A549 (cell line): Measurements from ENCODE around the gene ACTG2. TPM values are rescaled to one million over a fixed set of nuclear protein-coding genes. Genes with fewer than 3 reads are reported as not detected.

Source experiments
- ATAC-seq, 2 experiments: fragments of 200-7000 bp in 1 of 2; fragments of >200 bp in 1 of 2; cut with Nextera tagmentation in 1 of 2; cut with Tn5 transposase in 1 of 2; 3 replicates each; pipeline versions ENCODE4 v1.8.0 to v1.9.1; 2018 to 2020; ENCODE audit warnings: mild to moderate bottlenecking in 1 of 2, moderate library complexity in 1 of 2
- CTCF ChIA-PET: fragments of 300-600 bp; sonication (Branson Sonifier 250); formaldehyde crosslinking; extraction: SDS; loops from one replicate; lab custom pipeline; 2021; ENCODE audit warnings: antibody characterized with exemption, inconsistent platforms; lab: Yijun Ruan, JAX
- POLR2A ChIA-PET: fragments of 350-600 bp; formaldehyde crosslinking; extraction: SDS; loops from one replicate; lab custom pipeline; 2021; ENCODE audit warnings: antibody characterized with exemption, inconsistent platforms; lab: Yijun Ruan, JAX
- DNase-seq, 2 experiments: peaks; one replicate each; pipeline versions ENCODE4 v3.0.0 to v3.0.0-alpha.2; 2011 to 2016; ENCODE audit warnings: low read depth in 1 of 2, low spot score in 1 of 2
- FAIRE-seq: peaks from 2 replicates; lab custom pipeline; 2011; peaks lifted over from hg19 to GRCh38; lab: Jason Lieb, UNC
- H3K27ac ChIP-seq, 2 experiments: fragments of >200 bp; sonication (Bioruptor Twin); formaldehyde crosslinking; 3 replicates each; pipeline ENCODE4 v1.5.1; 2016 to 2017
- H3K4me1 ChIP-seq: fragments of >200 bp; sonication (Bioruptor Twin); formaldehyde crosslinking; 3 replicates; pipeline ENCODE4 v1.6.1; 2016
- H3K4me2 ChIP-seq: fragments of >200 bp; sonication (Bioruptor Twin); formaldehyde crosslinking; 3 replicates; pipeline ENCODE4 v1.6.1; 2016
- H3K4me3 ChIP-seq: fragments of >200 bp; sonication (Bioruptor Twin); formaldehyde crosslinking; 3 replicates; pipeline ENCODE4 v1.5.1; 2016
- H3K9me3 ChIP-seq: fragments of >200 bp; sonication (Bioruptor Twin); formaldehyde crosslinking; 3 replicates; pipeline ENCODE4 v1.6.1; 2016
- CBX2 ChIP-seq: fragments of 200-600 bp; sonication (generic); IDR thresholded peaks from 2 replicates; pipeline ENCODE4 v1.6.1; 2016; ENCODE audit warnings: low read depth, mild to moderate bottlenecking, borderline replicate concordance
- CBX8 ChIP-seq: fragments of 200-600 bp; sonication (generic); IDR thresholded peaks from 2 replicates; pipeline ENCODE4 v1.6.1; 2016
- ESRRA ChIP-seq: fragments of 150-350 bp; IDR thresholded peaks from 2 replicates; pipeline ENCODE4 v1.6.1; 2014; ENCODE audit warnings: mild to moderate bottlenecking, low read length, borderline replicate concordance
- FOSL2 ChIP-seq, 2 experiments: fragments of 450-650 bp in 1 of 2; fragments of >200 bp in 1 of 2; sonication (Bioruptor Twin) in 1 of 2; formaldehyde crosslinking; IDR thresholded peaks; 2 replicates each; pipeline versions ENCODE4 v1.5.0 to v1.6.1; 2016 to 2020; ENCODE audit warnings: mild to moderate bottlenecking in 1 of 2, moderate library complexity in 1 of 2
- GATA3 ChIP-seq: IDR thresholded peaks from 2 replicates; pipeline ENCODE4 v1.6.1; 2012; ENCODE audit warnings: borderline replicate concordance
- HOXB5 ChIP-seq: fragments of 250-450 bp; sonication (Bioruptor Pico); IDR thresholded peaks from 2 replicates; pipeline ENCODE4 v1.5.0; 2020; ENCODE audit warnings: mild to moderate bottlenecking, moderate library complexity
- JUN ChIP-seq, 2 experiments: fragments of >200 bp; sonication (Bioruptor Twin); formaldehyde crosslinking; IDR thresholded peaks; 2 replicates in 1 of 2; 3 replicates in 1 of 2; pipeline ENCODE4 v1.6.1; 2016 to 2017
- PHF8 ChIP-seq: fragments of 200-600 bp; sonication (generic); IDR thresholded peaks from 2 replicates; pipeline ENCODE4 v1.6.1; 2016; ENCODE audit warnings: low read depth, mild to moderate bottlenecking, antibody characterized with exemption, moderate library complexity, borderline replicate concordance
- POLR2AphosphoS2 ChIP-seq: conservative IDR thresholded peaks from 2 replicates; pipeline ENCODE4 v1.6.1; 2012; ENCODE audit warnings: low read length, improper control_type of control experiment, inconsistent platforms
- SMC3 ChIP-seq: fragments of >200 bp; sonication (Bioruptor Twin); formaldehyde crosslinking; IDR thresholded peaks from 3 replicates; pipeline ENCODE4 v1.6.1; 2018; ENCODE audit warnings: inconsistent platforms
- SREBF2 ChIP-seq: fragments of 450-650 bp; IDR thresholded peaks from 2 replicates; pipeline ENCODE4 v1.6.1; 2014; ENCODE audit warnings: mild to moderate bottlenecking, moderate library complexity
- TFCP2L1 ChIP-seq: fragments of 250-450 bp; sonication (Bioruptor Pico); IDR thresholded peaks from 2 replicates; pipeline ENCODE4 v1.5.0; 2021; ENCODE audit warnings: mild to moderate bottlenecking
- ZC3H11A ChIP-seq: fragments of 450-650 bp; IDR thresholded peaks from 2 replicates; pipeline ENCODE4 v1.6.1; 2014; ENCODE audit warnings: antibody characterized with exemption, mild to moderate bottlenecking
- ZNF302 ChIP-seq: fragments of 250-450 bp; sonication (Bioruptor Pico); IDR thresholded peaks from 2 replicates; pipeline ENCODE4 v1.9.0; 2021; ENCODE audit warnings: inconsistent platforms, mild to moderate bottlenecking, moderate library complexity
- polyA plus RNA-seq, 4 experiments: library from polyadenylated mRNA; depleted of rRNA in 3 of 4; stranded (reverse); fragments of >200 nt; fragmentation: RNase III in 1 of 4; extraction: RNeasy Plus Mini Kit Qiagen cat#74134 plus additional on column Dnase treatment in 1 of 4; gene quantifications; 2 replicates in 3 of 4; 3 replicates in 1 of 4; pipeline ENCODE4 v1.2.3, GENCODE V29; 2011 to 2017
- TF ChIP-seq, protein P1 (sequence below): IDR thresholded peaks from 2 replicates; pipeline ENCODE4 v1.6.1; 2012
- TF ChIP-seq, protein P2 (sequence below): IDR thresholded peaks from 2 replicates; pipeline ENCODE4 v1.6.1; 2012
- TF ChIP-seq, protein P3 (sequence below): fragments of 150-350 bp; IDR thresholded peaks from 2 replicates; pipeline ENCODE4 v1.6.1; 2014; ENCODE audit warnings: low read depth, mild to moderate bottlenecking, low read length
- TF ChIP-seq, protein P4 (sequence below): fragments of 250-450 bp; sonication (Bioruptor Pico); IDR thresholded peaks from 2 replicates; pipeline ENCODE4 v1.5.0; 2021; ENCODE audit warnings: mild to moderate bottlenecking, moderate library complexity, borderline replicate concordance
- TF ChIP-seq, protein P5 (sequence below): IDR thresholded peaks from 2 replicates; pipeline ENCODE4 v1.6.1; 2012; ENCODE audit warnings: low read depth, borderline replicate concordance
- TF ChIP-seq, protein P6 (sequence below): fragments of 250-450 bp; sonication (Bioruptor Pico); IDR thresholded peaks from 2 replicates; pipeline ENCODE4 v1.5.0; 2020; ENCODE audit warnings: low read depth, mild to moderate bottlenecking, moderate library complexity

The ACTG2 gene
- polyA plus RNA-seq, 2 of the 4 experiments (the other 2 are of a cell fraction) = 0.04 to 0.26 TPM

DNA sequence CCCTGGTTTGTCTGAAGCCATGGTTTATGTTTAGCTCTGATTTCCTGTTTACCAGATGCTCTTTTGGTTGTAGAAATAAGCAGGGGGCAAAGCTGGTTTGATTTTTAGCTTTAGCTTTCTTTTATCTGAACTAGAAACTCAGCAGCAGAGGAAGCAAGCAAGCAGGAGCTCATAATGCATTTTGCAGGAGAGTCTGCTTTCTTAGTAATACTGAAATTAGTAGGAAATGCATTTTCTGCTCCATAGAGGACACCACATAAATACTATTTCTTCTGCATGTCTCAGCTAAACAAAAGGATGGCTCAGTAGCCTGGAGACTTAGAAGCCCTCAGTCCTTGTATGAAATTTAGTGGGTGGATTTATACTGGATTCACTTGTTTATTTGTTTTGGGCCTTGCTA lies 57.0 kb downstream of the ACTG2 start:
- H3K9me3 ChIP-seq = no peaks in the 10 kb centered on the region
- POLR2A ChIA-PET = no interaction called here
- ATAC-seq = no peak
- H3K27ac ChIP-seq = no peak overlapping the region
- DNase-seq = no peak
- TF ChIP-seq GATA3 (no peak), HOXB5 (CRISPR knock-in tag) (no peak), SREBF2 (no peak), POLR2AphosphoS2 (no peak), PHF8 (no peak), FOSL2 (IDR thresholded peaks at IDR 0.05) (no peak), FOSL2 (CRISPR knock-in tag; IDR thresholded peaks at IDR 0.05) (no peak), ESRRA (no peak), SMC3 (no peak), TFCP2L1 (CRISPR knock-in tag) (no peak), ZNF302 (CRISPR knock-in tag) (no peak), CBX8 (no peak), CBX2 (no peak), ZC3H11A (no peak), JUN (IDR thresholded peaks at IDR 0.05) (no peak)
- TF ChIP-seq, protein P1, sequence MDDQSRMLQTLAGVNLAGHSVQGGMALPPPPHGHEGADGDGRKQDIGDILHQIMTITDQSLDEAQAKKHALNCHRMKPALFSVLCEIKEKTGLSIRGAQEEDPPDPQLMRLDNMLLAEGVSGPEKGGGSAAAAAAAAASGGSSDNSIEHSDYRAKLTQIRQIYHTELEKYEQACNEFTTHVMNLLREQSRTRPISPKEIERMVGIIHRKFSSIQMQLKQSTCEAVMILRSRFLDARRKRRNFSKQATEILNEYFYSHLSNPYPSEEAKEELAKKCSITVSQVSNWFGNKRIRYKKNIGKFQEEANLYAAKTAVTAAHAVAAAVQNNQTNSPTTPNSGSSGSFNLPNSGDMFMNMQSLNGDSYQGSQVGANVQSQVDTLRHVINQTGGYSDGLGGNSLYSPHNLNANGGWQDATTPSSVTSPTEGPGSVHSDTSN = no peak
- TF ChIP-seq, protein P2, sequence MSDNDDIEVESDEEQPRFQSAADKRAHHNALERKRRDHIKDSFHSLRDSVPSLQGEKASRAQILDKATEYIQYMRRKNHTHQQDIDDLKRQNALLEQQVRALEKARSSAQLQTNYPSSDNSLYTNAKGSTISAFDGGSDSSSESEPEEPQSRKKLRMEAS = no peak
- TF ChIP-seq, protein P3, sequence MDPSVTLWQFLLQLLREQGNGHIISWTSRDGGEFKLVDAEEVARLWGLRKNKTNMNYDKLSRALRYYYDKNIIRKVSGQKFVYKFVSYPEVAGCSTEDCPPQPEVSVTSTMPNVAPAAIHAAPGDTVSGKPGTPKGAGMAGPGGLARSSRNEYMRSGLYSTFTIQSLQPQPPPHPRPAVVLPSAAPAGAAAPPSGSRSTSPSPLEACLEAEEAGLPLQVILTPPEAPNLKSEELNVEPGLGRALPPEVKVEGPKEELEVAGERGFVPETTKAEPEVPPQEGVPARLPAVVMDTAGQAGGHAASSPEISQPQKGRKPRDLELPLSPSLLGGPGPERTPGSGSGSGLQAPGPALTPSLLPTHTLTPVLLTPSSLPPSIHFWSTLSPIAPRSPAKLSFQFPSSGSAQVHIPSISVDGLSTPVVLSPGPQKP = no peak
- TF ChIP-seq, protein P4, sequence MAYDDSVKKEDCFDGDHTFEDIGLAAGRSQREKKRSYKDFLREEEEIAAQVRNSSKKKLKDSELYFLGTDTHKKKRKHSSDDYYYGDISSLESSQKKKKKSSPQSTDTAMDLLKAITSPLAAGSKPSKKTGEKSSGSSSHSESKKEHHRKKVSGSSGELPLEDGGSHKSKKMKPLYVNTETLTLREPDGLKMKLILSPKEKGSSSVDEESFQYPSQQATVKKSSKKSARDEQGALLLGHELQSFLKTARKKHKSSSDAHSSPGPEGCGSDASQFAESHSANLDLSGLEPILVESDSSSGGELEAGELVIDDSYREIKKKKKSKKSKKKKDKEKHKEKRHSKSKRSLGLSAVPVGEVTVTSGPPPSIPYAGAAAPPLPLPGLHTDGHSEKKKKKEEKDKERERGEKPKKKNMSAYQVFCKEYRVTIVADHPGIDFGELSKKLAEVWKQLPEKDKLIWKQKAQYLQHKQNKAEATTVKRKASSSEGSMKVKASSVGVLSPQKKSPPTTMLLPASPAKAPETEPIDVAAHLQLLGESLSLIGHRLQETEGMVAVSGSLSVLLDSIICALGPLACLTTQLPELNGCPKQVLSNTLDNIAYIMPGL (CRISPR knock-in tag) = no peak
- TF ChIP-seq, protein P5, sequence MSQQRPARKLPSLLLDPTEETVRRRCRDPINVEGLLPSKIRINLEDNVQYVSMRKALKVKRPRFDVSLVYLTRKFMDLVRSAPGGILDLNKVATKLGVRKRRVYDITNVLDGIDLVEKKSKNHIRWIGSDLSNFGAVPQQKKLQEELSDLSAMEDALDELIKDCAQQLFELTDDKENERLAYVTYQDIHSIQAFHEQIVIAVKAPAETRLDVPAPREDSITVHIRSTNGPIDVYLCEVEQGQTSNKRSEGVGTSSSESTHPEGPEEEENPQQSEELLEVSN = no peak
- TF ChIP-seq, protein P6, sequence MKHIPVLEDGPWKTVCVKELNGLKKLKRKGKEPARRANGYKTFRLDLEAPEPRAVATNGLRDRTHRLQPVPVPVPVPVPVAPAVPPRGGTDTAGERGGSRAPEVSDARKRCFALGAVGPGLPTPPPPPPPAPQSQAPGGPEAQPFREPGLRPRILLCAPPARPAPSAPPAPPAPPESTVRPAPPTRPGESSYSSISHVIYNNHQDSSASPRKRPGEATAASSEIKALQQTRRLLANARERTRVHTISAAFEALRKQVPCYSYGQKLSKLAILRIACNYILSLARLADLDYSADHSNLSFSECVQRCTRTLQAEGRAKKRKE (CRISPR knock-in tag) = no peak
- H3K4me2 ChIP-seq = no peak overlapping the region
- no peak for FAIRE-seq
- no peaks in the 10 kb centered on the region for H3K4me1 ChIP-seq
- no peak overlapping the region for H3K4me3 ChIP-seq
- CTCF ChIA-PET = interaction anchor here (0.6 to 1.5 kb wide), 3 partner anchors 9 to 16 kb away, joined by 3 to 5 read pairs (median 3); no protein-coding TSS in a partner anchor
